Central memory CD8-positive, alpha-beta T cell (primary cell): ENCODE data around the gene SSTR3.

Experiments
- ATAC-seq: fragments of 150-1000 bp; cut with Tn5 transposase; replicated peaks from 2 replicates; pipeline ENCODE4 v1.10.0; 2022; ENCODE audit warnings: mild to moderate bottlenecking, moderate FRiP score, moderate number of reproducible peaks; ENCODE audit not compliant: poor library complexity, severe bottlenecking; ENCODE audit errors: extremely low read depth
- DNase-seq, 2 donors: peaks; one replicate each; pipeline ENCODE4 v3.0.0; 2021; ENCODE audit warnings: low spot score in 2 of 2
- H3K27ac Mint-ChIP-seq: one replicate; pipeline ENCODE4 v1.8.0; 2022; ENCODE audit warnings: low read depth, mild to moderate bottlenecking, moderate library complexity, mixed read lengths
- H3K27me3 Mint-ChIP-seq: one replicate; pipeline ENCODE4 v1.8.0; 2022; ENCODE audit warnings: mixed read lengths
- H3K36me3 Mint-ChIP-seq: one replicate; pipeline ENCODE4 v1.8.0; 2022; ENCODE audit warnings: mild to moderate bottlenecking, moderate library complexity, mixed read lengths; ENCODE audit not compliant: insufficient read depth
- H3K4me1 Mint-ChIP-seq: one replicate; pipeline ENCODE4 v1.8.0; 2022; ENCODE audit warnings: mixed read lengths
- H3K4me3 Mint-ChIP-seq: one replicate; pipeline ENCODE4 v1.8.0; 2022; ENCODE audit warnings: mild to moderate bottlenecking, moderate library complexity, mixed read lengths
- H3K9me3 Mint-ChIP-seq: one replicate; pipeline ENCODE4 v1.8.0; 2022; ENCODE audit warnings: mixed read lengths

SSTR3 gene

GRCh38 chr22:37229805-37230672 lies 17.8 kb upstream of the SSTR3 start:
- Mint-ChIP-seq H3K4me3 (peak overlapping the region; percentile 61), H3K9me3 (no peaks in the 10 kb centered on the region), H3K36me3 (peaks cover 68% of the 10 kb centered on the region), H3K27me3 (no peaks in the 10 kb centered on the region), H3K27ac (peak overlapping the region; percentile 97), H3K4me1 (peaks cover 84% of the 10 kb centered on the region)
- peak; percentile 93 for ATAC-seq
- DNase-seq = peak; percentile 73 to 86

DNA sequence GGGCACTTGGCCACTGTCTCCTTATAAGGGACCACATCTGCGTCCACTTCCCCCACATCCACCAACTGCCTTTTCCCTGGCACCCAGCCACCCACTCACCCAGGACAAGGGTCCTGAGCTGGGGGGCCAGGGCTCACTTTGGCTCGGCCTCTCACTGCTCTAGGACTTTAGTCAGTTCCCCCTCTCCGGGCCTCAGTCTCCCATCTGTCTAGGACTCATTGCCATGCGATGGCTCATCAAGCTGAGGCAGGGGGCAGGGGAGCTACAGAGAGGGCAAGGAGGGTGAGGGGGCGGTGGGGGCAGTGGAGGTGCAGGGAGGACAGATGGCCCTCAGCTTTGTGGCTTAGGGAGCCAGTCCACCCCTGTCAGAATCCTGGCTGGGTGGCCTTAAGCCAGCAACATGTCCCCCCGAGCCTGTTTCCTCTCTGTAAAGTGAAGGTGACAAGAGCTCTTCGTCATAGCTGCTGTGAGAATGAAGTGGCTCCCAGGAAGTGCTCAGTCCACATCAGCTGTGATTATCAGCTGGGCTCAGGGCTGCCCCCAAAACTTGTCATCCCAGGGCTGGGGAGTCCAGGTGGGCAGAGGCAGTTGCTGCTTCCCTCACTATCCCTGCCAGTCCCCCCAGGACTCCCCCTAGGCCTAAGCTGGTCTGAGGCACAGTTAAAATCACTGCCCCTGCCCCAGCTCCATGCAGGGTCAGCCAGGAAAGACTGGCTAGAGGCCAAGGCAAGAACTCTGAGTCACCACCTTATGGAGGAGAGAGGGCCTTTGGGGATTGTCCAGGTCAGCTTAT lies 16.9 kb upstream of the SSTR3 start:
- Mint-ChIP-seq H3K4me3 (peak overlapping the region; percentile 61), H3K27ac (peak overlapping the region; percentile 97), H3K36me3 (peaks cover 70% of the 10 kb centered on the region), H3K4me1 (peaks cover 84% of the 10 kb centered on the region), H3K27me3 (no peaks in the 10 kb centered on the region), H3K9me3 (no peaks in the 10 kb centered on the region)
- ATAC-seq (peak; percentile 50), DNase-seq (peak in 1 of 2 donors; percentile 35)

- H3K27me3 Mint-ChIP-seq = no peaks in the 10 kb centered on the region
- H3K4me3 Mint-ChIP-seq = peak overlapping the region; percentile 61
- no peaks in the 10 kb centered on the region for H3K9me3 Mint-ChIP-seq
- ATAC-seq (no peak), DNase-seq (no peak)
- peaks cover 69% of the 10 kb centered on the region for H3K36me3 Mint-ChIP-seq
- peak overlapping the region; percentile 97 for H3K27ac Mint-ChIP-seq
- H3K4me1 Mint-ChIP-seq = peaks cover 84% of the 10 kb centered on the region
These were observed 16.1 kb upstream of the SSTR3 start for GRCh38 chr22:37228106-37229011.

DNA sequence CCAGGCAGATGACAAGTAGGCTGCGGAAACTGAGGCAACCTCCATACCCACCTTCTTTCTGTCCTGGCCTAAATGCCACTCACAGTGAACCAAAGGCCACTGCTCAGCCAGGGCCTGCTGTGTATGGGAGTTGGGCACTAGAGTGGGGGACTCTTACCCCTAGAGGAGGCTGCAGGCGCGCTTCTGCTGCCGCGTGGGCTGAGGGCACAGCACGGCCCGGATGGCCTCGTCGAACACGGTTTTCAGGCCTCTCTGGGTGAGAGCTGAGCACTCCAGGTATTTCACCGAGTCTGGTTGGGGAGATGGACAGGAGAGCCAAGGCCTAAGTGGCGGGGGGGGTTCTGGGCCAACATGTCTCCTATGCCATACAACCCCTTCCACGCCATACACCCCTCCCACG lies 14.2 kb upstream of the SSTR3 start:
- H3K36me3 Mint-ChIP-seq = peaks cover 58% of the 10 kb centered on the region
- DNase-seq (no peak), ATAC-seq (no peak)
- H3K9me3 Mint-ChIP-seq = peaks cover 3% of the 10 kb centered on the region
- peaks cover 84% of the 10 kb centered on the region for H3K4me1 Mint-ChIP-seq
- no peaks in the 10 kb centered on the region for H3K27me3 Mint-ChIP-seq
- H3K4me3 Mint-ChIP-seq = peak overlapping the region; percentile 25
- peak overlapping the region; percentile 76 for H3K27ac Mint-ChIP-seq

GRCh38 chr22:37226087-37226486 lies 13.8 kb upstream of the SSTR3 start:
- Mint-ChIP-seq H3K27me3 (no peaks in the 10 kb centered on the region), H3K4me3 (peak overlapping the region; percentile 25), H3K27ac (peak overlapping the region; percentile 76), H3K9me3 (peaks cover 5% of the 10 kb centered on the region), H3K4me1 (peaks cover 84% of the 10 kb centered on the region), H3K36me3 (peaks cover 54% of the 10 kb centered on the region)
- DNase-seq (no peak), ATAC-seq (no peak)

- Mint-ChIP-seq H3K4me3 (peak overlapping the region; percentile 25), H3K9me3 (peaks cover 5% of the 10 kb centered on the region), H3K27me3 (no peaks in the 10 kb centered on the region), H3K4me1 (peaks cover 84% of the 10 kb centered on the region), H3K27ac (no peak overlapping the region), H3K36me3 (peaks cover 52% of the 10 kb centered on the region)
- DNase-seq (no peak), ATAC-seq (no peak)
These were observed 13.2 kb upstream of the SSTR3 start for GRCh38 chr22:37225481-37225880.

GRCh38 chr22:37224757-37225420 lies 12.6 kb upstream of the SSTR3 start:
- H3K27ac Mint-ChIP-seq = peak overlapping the region; percentile 75
- peaks cover 50% of the 10 kb centered on the region for H3K36me3 Mint-ChIP-seq

GRCh38 chr22:37223965-37224551 lies 11.8 kb upstream of the SSTR3 start:
- Mint-ChIP-seq H3K4me1 (peaks cover 84% of the 10 kb centered on the region), H3K36me3 (peaks cover 46% of the 10 kb centered on the region), H3K27me3 (no peaks in the 10 kb centered on the region), H3K27ac (peak overlapping the region; percentile 75), H3K4me3 (peak overlapping the region; percentile 45), H3K9me3 (peaks cover 5% of the 10 kb centered on the region)
- DNase-seq (no peak), ATAC-seq (no peak)

More at GRCh38 chr22:37224757-37225420, 12.6 kb upstream of the SSTR3 start:
- no peaks in the 10 kb centered on the region for H3K27me3 Mint-ChIP-seq
- peaks cover 5% of the 10 kb centered on the region for H3K9me3 Mint-ChIP-seq
- H3K4me1 Mint-ChIP-seq = peaks cover 84% of the 10 kb centered on the region
- no peak for DNase-seq
- H3K4me3 Mint-ChIP-seq = no peak overlapping the region
- no peak for ATAC-seq

DNA sequence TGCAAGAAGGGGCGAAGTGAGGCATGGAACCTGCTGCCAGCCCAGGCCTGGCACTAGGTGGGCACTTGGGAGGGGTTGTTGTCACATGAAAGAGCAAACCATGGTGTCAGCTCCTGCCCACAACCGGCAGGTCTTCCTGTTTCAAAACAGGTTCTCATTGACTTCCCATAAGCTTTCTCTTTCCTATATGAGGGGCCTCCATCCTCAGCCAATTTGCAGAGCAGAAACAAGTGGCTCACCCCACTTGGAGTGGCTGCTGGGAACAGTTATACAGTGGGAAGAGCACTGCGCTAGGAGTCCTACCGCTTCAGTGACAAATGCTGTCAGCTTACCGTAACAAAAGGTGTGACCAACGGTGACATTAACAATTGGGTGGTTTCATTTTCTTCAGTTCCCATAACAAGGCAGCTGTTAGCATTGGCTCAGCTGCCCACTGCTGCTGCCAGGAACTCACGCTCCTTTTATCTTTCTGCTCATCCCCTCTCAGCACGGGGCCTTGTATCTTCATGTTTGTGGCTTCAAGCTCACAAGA lies 10.2 kb upstream of the SSTR3 start:
- Mint-ChIP-seq H3K4me1 (peaks cover 85% of the 10 kb centered on the region), H3K9me3 (peaks cover 5% of the 10 kb centered on the region), H3K27ac (peak overlapping the region; percentile 75), H3K36me3 (peaks cover 36% of the 10 kb centered on the region), H3K27me3 (no peaks in the 10 kb centered on the region), H3K4me3 (peak overlapping the region; percentile 45)
- peak in 1 of 2 donors; percentile 40 for DNase-seq
- peak; percentile 40 for ATAC-seq

DNA sequence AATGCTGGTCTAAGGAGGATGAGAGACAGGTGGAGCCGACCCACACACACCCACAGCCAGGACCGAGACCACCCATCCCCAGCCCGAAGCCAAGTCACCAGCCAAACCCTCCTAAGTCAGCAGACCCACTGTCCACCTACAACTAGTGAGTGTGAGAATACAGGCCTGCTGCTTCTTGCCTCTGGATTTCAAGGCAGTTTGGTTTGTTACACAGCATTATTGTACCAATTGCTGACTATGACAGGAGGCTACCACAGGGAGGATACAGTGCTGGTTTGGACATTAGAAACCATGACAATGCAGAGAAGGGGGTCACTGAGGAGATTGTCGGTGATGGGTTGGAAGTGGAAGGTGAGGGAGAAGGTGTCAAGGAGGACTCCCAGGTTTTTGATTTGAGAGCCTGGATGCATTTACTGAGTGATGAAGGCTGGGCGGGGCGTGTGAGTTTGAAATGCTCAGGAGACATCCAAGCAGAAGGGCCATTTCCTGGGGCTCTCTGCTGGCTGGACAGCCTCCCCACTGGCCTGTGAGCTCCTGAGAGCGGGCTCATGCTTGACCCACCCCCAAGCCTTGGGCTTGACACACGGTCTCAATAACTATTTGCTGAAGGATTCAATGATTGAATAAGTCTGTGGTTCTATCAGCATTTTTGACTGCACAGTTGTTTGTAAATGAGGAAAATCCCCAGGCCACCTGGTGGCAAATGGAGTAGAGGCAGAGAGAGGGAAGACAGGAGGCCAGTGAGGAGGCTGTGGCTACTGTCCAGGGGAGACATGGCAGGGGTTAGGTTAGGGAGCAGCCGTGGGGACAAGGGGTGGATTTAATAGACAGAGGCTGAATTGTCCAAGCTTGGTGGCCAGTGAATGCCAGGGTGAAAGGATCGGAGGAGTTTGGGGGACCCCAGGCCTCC lies 9.4 kb upstream of the SSTR3 start:
- no peak for DNase-seq
- Mint-ChIP-seq H3K4me3 (peak overlapping the region; percentile 45), H3K36me3 (peaks cover 36% of the 10 kb centered on the region), H3K4me1 (peaks cover 86% of the 10 kb centered on the region), H3K27me3 (no peaks in the 10 kb centered on the region), H3K27ac (peak overlapping the region; percentile 75), H3K9me3 (peaks cover 5% of the 10 kb centered on the region)
- ATAC-seq = no peak
